T-helper 22 cell (primary cell): ENCODE measurements around the gene ALDH1B1.

Experiments
- DNase-seq: peaks from one replicate; pipeline ENCODE4 v3.0.0-alpha.2; 2020; ENCODE audit warnings: low read depth

The ALDH1B1 gene

DNA sequence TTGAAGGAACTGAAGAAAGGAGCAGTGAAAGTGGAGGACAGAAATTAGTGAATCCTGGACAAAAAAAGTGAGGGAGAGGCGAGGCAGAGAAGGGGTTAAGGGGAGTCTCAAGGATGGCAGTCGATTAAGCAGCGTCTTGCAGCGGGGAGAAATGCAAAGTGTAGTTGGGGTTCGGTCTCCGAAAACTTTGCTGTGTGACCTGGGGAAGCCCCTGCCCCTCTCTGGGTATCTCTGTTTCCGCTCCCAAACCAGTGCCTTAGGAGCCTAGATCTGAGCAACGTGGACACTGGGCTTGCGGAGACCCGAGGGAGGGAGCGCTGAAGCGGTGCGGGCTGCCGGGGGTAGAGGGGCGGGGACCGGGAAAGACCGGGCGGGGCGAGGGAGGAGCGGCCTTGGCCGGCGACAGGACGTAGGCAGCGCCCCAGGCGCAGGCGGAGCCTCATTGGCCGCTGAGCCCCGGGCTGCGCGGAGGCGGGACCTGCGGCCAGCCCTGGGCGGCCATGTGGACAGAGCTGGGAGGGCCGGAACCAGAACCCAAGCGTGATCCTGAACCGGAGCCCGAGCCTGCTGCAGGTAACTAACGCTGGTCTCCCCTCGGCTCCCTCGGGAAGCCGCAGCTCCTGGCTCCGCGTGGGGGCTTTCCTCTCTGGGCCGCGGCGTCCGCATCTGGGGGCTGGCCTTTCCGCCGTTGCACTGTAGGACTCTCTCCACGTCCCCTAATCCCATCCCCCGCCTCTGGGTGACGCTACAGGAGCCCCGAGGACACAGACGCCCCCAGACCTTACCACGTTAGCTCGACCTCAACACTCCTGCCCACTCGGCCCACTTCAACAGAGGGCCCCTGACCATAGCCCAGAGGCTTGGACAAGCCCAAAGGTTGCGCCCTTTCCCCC lies at the start of gene ALDH1B1:
TSS of gene ALDH1B1 (plus strand) at position 468 of the 893 bp plus-strand sequence. CDS start 3,047 bp downstream, outside the sequence.
- peak; percentile 36 for DNase-seq

DNA sequence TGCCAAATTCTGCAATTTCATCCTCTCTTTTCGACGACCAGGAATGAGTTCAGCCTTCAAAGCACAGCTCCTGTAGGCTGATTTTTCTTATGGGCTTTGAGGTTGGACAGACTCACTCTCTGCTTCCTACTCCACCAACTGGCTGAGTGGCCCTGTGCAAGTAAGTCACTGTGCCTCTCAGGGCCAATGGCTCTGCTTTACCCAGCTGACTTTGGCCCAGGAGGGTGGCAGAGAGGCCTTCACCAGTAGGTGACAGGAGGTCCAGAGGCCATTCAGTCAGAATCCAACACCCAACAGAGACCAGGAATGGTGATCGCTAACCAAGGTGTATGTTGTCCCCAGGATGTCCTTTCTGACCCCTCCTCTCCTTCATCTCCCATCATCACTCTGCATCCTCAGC lies 49.5 kb upstream of the ALDH1B1 start:
- DNase-seq = no peak

DNA sequence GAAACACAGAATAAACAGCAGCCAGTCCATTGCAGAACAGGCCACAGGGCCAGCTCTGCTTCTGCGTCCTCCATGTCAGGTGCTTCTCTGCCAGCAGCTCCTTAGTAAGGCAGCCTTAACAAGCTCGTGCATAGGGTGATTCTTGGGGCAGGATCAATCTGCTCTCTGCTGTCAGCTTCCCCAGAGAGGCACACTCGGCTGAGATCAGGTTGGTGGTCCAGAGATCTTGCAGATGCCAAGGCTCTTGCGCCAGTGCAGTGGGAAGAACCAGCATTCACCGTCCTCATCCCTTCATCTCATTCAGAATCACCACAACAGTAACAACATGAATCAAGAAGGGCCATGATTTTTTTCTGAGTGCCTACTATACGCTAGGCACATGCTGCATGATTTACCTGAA lies 49.0 kb upstream of the ALDH1B1 start:
- DNase-seq = no peak

DNA sequence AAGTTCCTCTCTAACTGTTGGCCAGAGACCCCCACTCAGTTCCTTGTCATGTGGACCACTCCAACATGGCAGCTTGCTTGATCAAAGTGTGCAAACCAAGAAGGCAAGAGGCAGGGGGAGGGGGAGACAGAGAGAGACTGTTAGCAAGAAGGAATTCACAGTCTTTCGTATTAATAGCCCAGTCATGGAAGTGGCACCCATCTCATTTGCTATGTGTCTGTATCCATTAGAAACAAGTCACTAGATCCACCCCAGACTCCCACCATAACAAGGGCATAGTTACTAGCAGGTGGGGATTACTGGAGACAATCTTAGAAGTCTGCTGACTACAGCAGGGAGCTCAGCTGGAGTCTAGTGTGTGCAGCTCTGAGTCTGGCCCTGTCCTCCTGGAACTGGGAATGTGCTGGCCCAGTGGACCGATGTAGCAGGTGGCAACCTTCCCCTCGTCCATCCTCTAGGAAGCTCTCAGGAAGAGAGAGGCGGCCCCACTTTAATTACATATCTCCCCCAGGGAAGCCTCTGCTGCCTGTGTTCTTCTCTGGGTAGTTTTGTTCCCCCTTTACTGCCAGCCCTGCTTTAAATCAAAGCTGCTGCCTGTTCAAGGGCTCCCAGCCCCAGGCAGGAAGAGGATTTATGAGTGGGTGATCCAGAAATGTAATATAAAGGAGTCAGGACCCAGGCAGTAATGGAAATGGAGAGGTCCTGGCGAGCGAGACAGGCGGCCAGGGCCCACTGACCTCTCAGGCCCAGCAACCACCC lies 47.8 kb upstream of the ALDH1B1 start:
- no peak for DNase-seq

DNA sequence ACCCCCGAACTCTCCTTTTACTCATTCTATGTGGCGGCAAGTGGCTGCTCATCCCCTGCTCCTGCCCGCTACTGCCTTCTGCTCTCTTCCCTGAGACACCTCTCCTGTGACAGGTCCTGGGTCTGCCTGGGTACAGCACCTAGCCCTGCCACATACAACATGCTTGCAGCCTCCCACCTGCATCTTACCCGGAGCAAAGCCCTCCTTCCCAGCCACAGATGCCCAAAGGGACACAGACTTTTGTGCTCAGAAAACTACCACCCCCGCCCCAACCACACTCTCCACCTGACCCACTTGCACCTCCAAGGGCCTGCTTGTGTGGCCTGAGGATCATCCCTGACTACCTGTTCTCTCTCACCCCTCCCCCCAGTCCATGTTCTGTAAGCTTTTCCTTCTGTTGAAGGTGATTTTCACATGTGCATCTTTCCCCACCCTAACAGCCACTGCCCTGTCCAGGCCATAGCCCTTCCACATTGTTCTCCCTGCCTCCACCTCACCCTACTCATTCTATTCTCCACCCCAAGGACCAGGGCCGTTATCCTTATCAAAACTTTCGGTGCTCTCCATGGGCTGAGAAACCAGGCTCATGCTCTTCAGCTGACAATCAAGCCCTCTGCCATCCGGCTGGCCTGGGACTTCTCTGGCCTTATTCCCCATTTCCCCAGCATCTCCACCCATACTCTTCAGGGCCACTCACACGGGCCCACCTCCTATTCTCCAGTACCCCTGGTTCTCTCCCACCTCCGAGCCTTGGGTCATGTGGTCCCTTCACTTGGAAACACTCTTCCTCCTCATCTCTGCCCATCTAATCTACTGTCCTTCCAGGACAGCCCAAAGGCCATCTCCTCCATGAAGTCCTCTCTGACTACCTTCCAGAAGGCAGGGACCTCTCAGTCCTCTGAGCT lies 46.4 kb upstream of the ALDH1B1 start:
- no peak for DNase-seq

DNA sequence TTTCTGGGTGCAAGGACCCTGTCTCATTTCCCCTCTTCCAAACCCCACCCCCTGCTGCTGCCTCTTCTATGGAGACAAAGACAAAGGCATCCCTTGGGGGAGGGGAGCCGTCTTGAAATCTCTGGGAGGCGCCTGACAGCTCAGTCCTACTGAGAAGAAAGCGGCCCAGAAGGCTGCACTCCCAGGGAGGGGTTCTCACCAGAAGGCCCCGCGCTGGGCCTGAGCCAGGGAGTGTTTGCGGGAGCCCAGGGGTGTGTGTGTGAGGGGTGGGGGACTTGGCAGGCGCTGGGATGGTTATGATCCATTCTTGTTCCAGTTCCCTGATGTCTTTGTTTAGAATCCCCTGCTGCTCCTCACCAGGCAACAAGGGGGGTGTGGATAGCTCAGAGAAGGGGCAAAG lies 45.7 kb upstream of the ALDH1B1 start:
- no peak for DNase-seq

DNA sequence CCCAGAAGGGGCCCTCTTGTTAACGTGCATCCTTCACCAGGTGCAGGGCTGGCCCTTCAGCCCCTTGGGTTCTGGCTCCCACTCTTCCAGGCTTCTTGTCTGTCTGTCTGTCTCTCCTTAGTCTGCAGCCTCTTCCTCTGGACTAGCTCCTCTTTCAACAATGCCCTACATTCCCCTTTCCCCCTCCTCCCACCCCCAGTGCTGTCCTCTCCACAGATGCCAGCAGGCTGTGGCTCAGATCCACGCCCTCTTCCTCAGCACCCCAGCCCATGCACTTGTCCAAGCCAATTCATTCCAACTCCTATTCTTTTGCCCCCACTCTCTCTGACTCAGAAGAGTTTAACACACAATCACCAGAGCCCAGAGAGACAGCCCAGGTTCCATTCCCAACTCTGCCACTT lies 45.2 kb upstream of the ALDH1B1 start:
- no peak for DNase-seq

DNA sequence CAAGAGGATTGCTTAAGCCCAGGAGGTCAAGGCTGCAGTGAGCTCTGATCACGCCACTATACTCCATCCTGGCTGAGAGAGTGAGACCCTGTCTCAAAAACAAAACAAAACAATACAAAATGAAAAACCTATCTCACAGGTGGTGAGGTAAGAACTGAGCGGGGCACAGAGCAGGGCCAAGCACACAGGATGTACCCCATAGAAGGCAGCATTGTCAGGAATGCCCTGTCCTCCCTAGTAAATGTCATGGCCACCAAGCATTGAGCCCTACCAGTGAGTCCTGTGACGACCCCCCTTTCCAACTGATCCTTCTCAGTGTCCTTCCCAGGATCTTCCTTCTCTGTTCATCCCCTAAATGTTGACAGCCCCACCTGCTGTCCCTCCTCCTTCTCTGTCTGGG lies 44.6 kb upstream of the ALDH1B1 start:
- no peak for DNase-seq

DNA sequence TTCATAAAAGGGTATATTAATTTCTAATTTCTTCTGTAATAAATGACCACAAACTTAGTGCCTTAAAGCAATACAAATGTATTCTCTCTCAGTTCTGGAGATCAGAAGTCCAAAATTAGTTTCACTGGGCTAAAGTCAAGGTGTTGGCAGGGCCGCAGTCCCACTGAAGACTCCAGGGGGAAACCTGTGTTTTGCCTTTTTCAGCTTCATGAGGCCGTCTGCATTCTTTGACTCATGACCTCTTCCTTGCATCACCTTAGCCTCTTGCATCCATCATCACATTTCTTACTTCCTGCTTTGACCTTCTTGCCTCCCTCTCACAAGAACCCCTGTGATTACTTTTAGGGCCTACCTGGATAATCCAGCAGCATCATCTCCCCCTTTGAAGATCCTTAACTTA lies 42.0 kb upstream of the ALDH1B1 start:
- DNase-seq = no peak

DNA sequence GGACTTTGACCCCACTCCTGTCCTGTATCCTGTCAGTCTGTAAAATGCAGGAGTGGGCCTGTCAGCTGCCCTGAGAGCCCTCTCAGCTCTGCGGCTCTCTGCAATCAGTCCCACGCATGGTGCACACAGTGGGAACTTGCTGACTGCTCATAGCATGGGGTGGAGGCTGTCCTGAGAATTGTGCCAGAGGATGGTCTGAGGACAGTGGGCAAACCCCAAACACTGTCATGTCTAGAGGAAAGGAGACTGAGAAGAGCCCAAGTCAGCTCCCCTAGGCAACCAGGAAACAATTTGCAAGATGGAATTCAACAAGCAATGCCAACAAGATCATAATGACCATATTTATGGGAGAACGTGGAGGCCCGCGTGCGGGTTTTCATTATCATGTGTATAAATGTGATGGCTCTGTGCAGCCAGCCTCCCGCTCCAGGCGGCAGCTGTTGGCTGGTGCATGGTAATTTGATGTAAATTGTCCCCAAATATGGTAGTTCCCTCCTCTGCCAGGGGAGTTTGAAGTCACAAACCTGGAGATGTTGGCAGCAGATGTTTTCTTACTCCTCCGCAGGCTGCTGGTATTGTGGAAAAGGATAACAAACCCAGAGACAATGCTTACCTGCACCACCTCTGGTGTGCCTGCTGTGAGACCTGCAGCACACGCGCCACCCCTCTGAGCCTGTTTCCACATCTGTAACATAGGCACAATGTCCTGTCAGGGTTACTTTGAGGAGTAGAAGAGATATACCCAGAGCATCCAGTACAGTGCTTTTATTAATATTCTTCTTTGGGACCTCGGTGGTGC lies 39.8 kb upstream of the ALDH1B1 start:
- no peak for DNase-seq

DNA sequence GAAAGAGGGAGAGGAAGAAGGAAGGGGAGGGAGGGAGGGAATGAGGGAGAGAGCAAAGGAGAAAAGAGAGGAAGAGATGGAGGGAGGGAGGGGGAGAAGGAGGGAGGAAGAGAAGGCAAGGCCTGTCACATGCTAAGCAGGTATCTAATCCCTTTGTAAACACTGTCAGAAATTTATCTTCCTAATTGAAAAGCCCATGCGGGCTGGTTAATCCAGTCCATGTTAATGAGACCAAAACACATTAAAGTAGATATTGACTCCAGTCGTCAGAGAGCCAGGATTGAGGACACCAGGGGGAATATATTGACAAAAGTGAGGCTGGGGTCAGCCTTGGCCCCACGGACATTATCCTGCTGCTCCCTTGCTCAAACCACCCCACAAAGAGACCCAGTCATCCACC lies 37.4 kb upstream of the ALDH1B1 start:
- no peak for DNase-seq

DNA sequence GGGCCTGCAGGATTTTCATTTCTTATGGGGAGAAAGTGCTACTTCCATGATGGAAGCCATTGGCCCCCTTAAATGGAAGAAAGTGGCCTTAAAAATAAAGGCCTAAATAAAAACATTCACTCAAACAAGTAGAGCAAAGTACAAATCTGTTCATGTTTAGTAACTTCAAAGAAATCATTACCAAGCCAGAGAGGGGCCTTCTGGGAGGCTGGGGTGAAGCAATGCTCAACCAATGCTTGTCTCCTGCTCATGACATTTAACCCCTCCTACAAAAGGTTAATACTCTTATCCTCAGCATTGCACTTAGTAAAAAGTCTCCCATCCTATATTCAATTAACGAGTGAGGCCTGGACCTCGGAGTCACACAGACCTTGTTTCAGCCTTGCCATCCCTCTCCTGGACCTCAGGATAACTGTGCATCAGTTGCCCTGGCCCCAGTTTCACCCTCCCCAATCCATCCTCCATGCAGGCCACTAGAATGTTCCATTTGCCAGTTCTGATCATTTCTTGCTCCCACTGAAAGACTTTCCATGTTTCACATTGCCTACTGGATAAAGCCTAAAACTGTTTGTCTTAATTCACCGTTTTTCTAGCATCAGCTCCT lies 36.9 kb upstream of the ALDH1B1 start:
- no peak for DNase-seq

DNA sequence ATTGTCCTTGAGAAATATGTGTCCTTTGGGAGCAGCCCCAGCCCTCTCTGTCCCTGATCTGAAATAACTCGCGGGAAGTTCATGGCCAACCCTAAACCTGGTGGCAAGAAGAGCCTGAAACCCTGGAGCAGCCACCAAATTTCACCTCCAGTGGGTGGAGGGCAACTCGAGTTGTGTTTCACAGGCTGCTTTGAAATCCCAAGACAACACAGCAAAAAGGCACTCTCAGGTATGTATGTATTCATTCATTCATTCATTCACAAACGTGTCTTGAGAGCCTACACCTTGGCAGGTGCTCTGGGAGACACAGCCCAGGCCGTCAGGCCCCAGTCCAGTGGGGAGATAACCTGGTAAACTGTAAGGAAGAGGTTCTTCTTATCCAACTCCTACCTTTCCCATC lies 35.7 kb upstream of the ALDH1B1 start:
- no peak for DNase-seq

DNA sequence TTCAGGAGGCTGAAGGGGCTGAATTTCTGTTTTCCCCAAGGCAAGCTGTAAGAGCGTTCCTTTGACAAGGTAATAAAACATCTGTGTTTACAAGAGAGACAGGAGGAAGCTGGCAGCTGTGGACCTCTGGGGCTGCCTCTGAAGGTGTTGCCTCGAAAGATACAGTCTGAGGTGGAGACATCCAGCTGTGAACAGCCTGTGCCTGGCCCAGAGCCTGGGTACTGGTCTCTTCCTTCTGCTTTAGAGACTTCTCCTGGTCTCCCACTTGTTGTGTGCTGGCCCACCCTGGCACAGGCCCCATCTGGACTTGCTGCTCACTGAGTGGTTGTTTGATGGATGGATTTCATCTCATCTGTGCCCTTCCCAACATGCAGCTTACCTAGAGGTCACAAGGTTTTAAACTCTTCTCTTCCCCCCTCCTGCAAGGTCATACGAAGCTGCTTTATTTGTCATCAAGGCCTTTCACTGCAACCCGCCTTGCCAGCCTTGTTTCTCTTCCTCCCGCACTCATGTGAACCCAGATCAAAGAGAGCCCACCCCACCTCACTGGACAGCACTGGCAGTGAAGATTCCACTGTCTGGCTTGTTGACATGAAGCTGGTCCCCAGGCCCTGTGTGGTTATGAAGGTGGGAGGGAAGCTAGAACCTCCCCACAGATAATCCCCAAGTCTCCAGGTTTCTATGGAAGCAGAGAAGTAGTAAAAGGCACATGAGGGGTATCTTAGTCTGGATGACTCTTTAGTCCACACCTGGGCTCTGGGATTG lies 35.0 kb upstream of the ALDH1B1 start:
- no peak for DNase-seq

DNA sequence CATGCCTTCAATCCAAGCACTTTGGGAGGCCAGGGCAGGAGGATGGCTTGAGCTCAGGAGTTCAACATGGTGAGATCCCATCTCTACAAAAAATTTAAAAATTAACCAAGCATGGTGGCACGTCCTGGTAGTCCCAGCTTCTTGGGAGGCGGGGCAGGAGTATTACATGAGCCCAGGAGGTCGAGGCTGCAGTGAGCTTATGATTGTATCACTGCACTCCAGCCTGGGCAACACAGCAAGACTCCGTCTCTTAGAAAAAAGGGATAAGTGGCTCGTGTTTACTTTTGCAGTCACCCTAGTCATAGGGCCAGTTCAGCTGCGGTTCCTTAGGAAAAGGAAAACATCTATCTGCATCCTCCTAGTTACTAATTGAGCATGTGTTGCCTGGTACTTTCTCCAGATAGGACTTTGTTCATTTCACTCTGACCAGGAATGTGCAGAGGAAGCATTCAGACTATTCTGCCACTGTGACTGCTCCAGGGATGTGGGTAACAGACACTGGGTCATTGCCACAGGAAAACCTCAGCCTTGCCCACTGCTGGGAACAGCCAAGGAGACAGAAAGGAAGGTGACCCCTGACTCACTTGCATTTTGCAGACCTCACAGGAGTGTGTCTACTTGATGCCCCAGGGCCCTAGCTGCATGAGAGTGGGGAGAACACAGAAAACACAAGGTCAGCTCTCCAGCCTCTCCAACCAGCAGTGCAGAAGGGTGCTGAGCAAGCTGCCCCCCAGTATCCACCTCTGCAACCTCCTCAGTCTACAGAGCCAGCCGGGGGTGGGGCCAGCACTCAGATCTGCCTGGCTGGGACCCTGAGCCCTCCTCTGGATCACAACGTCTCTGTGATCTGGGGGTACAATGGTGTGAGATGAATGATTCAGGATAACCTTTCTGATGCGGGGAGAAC lies 33.9 kb upstream of the ALDH1B1 start:
- DNase-seq = no peak

DNA sequence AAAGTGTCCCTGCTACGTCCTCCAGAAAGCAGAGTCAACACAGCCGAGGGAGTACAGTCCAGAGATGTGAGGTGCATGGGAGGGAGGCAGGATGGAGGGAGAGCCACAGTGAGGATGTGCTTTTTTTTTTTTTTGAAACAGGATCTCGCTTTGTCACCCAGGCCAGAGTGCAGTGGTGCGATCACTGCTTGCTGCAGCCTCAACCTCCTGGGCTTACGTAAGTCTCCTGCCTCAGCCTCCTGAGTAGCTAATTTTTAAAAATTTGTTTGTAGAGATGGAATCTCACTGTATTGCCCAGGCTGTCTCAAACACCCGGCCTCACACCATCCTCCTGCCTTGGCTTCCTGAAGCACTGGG lies 33.2 kb upstream of the ALDH1B1 start:
- no peak for DNase-seq

DNA sequence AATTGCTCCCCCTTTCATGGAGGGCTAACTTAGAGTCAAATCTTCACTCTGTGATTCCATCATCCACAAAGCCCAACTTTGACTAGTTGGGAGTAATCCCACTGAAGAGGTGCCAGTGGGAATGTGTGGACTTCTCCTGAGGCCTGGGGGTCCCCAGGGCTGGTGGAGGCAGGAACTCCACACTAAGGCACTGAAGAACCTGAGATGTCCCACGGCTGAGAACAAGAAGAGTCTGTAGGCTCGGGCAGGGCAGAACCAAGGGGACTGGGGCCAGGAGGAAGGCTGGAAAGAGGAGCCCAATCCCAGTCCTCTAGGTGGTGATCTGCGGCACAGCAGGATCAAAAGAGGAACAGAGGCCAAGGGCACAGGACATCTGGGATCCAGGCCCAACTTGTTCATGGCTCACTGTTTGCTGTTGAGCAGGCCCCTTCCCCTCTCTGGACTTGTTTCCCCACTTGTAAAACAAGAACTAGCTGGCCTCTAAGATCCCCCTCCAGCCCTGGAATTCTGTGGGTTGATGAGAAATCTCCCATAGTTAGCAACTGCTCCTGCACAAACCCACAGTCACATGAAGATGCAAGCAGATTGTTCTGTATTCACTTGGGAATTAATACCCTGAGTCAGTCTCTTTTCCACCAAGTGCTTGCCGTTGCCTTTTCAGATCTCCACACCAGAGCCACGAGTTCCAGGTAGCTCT lies 32.7 kb upstream of the ALDH1B1 start:
- no peak for DNase-seq

DNA sequence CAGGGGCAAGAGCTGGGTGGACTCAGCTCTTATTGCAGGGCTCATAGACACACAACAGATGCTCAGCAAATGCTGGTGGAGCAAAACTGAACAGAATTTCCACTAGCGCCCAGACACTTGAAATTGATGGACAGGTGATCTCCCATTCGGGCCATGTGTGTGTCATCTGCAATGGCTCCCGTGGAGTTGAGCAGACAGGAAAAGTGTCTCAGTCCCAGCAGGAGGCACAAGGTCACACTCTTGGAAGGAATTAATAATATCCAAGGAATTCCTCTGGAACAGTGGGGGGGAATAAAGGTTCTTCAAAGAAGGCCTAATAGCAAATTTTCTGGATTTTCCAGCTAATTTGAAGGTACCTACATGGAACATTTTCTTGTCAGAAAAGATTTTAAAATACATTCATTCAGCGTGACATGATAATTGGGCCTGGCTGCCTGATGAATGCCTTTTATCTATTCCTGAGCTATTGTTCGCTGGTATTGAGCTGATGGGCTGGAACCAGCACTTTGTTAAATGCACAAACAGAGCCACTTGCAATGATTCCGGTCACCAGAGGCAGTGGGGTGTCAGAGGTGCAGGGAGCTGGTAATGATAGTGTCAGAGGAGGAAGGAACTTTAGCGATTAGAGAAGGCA lies 31.5 kb upstream of the ALDH1B1 start:
- DNase-seq = no peak
